SU-DHL-6 (cell line): ENCODE measurements around the gene CHST12.

ENCODE experiments used
- CTCF ChIP-seq: fragments of 200-600 bp; sonication (generic); IDR thresholded peaks from one replicate; pipeline ENCODE4 v1.5.1; 2017; ENCODE audit warnings: antibody characterized with exemption, mild to moderate bottlenecking, low read length, moderate library complexity; ENCODE audit not compliant: insufficient read depth, poor library complexity, severe bottlenecking
- EZH2phosphoT487 ChIP-seq: fragments of 200-600 bp; sonication (generic), shearing (Covaris generic); conservative IDR thresholded peaks from 2 replicates; pipeline ENCODE4 v1.6.1; 2018; ENCODE audit warnings: mild to moderate bottlenecking, antibody characterized with exemption, low read length, moderate library complexity, mixed read lengths

- TF ChIP-seq CTCF (no peak), EZH2phosphoT487 (no peak)
Measured at GRCh38 chr7:2460188-2460587, 56.8 kb downstream of the CHST12 start.
